GM20000 (cell line): Measurements from ENCODE around the gene LARGE1.

Source experiments
- DNase-seq: peaks from one replicate; pipeline ENCODE4 v3.0.0; 2012; ENCODE audit warnings: low spot score
- TF ChIP-seq, protein P1 (sequence below): IDR thresholded peaks from 2 replicates; pipeline ENCODE4 v1.5.1; 2012; ENCODE audit warnings: mild to moderate bottlenecking, control low read depth; ENCODE audit errors: extremely low read depth, missing control alignments

The LARGE1 gene

DNA sequence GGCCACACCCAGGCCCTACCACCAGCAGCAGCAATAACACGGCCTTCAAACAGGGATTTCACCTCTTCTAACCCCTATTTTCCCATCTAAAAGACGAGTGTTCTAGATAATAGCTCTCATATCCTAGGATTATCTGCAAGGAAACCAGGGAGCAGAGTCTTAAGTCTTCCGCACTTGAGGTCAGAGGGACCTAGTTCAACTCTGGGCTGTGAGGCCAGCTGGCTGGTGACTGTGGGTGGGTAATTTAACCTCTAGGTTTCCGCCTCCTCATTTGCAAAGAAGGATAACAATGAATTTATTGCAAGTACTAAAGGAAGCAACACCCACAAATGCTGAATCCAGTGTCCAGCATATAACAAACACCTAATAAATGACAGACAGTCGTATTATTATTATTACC, 70.1 kb downstream of the LARGE1 start:
- TF ChIP-seq, protein P1, sequence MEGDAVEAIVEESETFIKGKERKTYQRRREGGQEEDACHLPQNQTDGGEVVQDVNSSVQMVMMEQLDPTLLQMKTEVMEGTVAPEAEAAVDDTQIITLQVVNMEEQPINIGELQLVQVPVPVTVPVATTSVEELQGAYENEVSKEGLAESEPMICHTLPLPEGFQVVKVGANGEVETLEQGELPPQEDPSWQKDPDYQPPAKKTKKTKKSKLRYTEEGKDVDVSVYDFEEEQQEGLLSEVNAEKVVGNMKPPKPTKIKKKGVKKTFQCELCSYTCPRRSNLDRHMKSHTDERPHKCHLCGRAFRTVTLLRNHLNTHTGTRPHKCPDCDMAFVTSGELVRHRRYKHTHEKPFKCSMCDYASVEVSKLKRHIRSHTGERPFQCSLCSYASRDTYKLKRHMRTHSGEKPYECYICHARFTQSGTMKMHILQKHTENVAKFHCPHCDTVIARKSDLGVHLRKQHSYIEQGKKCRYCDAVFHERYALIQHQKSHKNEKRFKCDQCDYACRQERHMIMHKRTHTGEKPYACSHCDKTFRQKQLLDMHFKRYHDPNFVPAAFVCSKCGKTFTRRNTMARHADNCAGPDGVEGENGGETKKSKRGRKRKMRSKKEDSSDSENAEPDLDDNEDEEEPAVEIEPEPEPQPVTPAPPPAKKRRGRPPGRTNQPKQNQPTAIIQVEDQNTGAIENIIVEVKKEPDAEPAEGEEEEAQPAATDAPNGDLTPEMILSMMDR: no peak
- DNase-seq: no peak

DNA sequence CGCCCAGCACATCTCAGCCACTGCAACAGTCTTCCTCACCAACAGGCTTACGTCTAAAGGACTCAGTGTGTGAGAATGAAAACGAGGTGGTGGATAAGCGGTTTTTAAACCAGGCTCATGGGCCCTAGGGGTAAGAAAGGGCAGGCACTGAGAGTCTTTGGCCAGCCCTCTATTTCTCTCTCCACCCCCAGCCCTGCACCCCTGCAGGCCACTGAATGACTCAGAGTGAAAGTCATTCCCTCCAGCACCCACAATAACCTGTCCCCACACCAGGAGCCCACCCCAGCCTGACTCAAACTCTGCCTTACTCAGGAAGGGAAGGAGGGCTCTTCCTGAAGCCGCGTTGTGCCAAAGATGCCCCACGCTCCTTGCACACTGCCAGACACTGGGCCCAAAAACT, 72.0 kb downstream of the LARGE1 start:
- TF ChIP-seq, protein P1: no peak
- no peak for DNase-seq

DNA sequence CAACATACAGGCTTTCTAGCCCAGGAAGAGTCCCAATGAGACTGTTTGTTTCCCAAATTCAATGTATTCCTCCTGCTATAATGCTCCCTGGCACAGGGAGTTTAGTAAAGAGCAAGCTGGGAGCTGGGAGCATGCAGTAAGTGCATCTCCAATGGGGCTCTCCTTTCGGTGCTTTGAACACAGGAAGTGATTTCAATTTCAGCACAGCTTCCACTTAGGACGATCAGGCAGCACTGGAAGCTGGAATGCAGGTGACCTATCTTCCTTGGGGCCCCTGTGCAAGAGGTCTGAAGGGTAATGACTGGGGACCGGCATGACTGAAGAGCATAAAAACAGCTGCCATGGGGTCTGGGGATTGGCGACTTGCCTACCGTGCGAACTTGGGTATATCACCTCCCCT, 76.0 kb downstream of the LARGE1 start:
- TF ChIP-seq, protein P1: no peak
- no peak for DNase-seq

DNA sequence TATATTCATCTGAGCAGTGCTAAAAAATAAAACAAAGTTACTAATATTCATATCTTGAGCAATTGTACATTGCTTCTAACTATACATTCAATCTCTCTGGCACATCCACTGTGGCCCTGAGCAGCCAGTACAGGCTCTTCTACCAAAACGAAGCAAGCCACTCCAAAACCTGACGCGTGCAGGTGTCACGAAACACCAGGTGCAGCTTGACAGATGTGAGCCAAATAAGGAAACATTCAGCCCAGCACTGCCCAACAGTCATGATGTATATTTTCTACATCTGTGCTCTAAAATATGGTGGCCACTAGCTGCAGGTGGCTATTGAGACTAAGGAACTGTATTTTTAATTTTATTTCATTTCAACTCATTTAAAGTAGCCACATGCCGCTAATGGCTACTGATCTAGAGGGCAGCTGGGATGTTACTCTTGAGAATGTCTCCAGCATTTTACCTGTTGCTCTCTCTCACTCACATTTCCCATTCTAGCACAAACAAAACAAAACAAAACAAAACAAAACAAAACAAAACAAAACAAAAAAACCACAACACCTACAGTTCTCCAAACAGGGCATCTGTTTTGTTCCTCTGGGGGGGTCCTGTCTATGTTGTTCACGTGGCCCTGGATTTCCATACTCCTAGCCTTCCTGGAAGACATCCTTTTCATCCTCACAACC, 77.7 kb downstream of the LARGE1 start:
- DNase-seq: no peak
- TF ChIP-seq, protein P1: no peak

DNA sequence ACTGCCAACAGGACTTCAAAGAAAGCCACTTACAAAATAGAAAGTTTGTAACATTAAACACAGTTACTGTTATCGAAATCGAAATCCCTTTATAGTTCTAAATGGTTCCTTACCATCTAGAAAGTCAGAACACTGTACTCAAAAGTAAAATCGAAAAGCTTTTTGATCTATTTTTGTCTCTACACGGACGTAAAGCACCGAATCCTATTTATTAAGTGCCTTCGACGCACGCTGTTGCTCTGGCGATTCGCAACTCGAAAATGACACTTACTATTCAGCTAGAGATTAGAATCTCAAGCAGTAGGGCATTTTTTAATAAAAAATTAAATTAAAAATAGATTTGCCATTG, 78.3 kb downstream of the LARGE1 start:
- TF ChIP-seq, protein P1: no peak

DNA sequence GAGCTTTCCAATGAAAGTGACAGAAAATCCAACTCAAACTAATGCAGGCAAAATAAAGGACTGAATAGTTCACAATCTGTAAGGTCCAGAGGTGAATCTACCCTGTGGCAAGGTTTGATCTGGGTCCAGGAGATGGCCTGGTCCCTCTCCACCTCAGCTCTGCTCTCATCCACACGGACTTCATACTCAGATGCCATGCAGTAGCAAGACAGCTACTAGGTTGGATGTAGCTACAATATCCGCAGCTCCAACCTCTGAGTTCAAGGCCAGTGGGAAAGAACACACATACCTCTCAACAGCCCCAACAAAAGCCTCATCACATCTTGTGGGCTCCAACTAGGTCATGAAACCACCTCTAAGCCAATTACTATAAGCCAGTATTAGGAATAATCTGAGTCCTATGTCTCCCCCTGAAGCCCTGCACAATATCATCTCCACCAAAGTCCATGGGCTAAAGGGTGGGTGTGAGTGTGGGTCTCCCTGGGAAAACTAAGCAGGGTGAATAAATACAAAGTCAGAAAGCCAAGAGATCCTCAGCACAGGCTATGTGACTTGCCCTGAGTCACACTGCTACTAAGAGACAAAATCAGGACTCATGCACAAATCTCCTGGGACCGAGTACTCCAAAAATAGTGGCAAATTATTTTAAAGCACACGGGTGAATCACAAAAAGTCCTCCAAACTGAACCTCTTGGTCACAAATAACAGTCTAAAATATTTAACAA, 78.8 kb downstream of the LARGE1 start:
- TF ChIP-seq, protein P1: no peak

More for the DNA sequence above, 78.3 kb downstream of the LARGE1 start:
- DNase-seq: no peak

DNA sequence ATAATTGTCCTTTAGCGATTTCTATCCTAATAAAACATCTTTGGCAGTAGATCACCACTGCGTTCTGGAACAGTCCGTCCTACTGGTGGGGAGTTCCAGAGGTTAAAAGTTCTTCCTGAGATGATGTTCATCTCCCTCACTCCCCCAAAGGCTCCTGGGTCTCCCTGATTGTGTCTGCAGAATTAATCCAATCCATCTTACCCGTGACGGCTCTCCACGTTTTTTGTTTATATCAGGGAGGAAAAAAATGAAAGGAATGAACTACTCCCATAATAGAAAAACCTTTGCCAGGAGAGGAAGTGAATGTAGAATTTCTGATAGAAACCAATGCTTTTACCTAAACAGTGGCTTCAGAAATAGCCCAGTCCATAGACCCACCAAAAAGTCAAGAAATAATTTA, 81.6 kb downstream of the LARGE1 start:
- TF ChIP-seq, protein P1: no peak
- no peak for DNase-seq

More for the DNA sequence above, 78.8 kb downstream of the LARGE1 start:
- DNase-seq: peak; percentile 15
